ENCODE results near the gene GRIP2.

GRCh38 chr3:14544282-14545250 lies 4.4 kb upstream of the GRIP2 start:
- TF ChIP-seq CTCF (IDR thresholded peaks at IDR 0.05) (no peak), EP300 (IDR thresholded peaks at IDR 0.05) (no peak), POLR2AphosphoS5 (IDR thresholded peaks at IDR 0.05) (no peak), POLR2A (IDR thresholded peaks at IDR 0.05) (no peak)
